SU-DHL-6 (cell line): ENCODE data around the gene CLEC14A.

Experiments used
- EZH2phosphoT487 ChIP-seq: fragments of 200-600 bp; sonication (generic), shearing (Covaris generic); conservative IDR thresholded peaks from 2 replicates; pipeline ENCODE4 v1.6.1; 2018; ENCODE audit warnings: mild to moderate bottlenecking, antibody characterized with exemption, low read length, moderate library complexity, mixed read lengths
- TF ChIP-seq, protein P1 (sequence below): fragments of 200-600 bp; sonication (generic); IDR thresholded peaks from one replicate; pipeline ENCODE4 v1.5.1; 2017; ENCODE audit warnings: antibody characterized with exemption, mild to moderate bottlenecking, low read length, moderate library complexity; ENCODE audit not compliant: insufficient read depth, poor library complexity, severe bottlenecking

DNA sequence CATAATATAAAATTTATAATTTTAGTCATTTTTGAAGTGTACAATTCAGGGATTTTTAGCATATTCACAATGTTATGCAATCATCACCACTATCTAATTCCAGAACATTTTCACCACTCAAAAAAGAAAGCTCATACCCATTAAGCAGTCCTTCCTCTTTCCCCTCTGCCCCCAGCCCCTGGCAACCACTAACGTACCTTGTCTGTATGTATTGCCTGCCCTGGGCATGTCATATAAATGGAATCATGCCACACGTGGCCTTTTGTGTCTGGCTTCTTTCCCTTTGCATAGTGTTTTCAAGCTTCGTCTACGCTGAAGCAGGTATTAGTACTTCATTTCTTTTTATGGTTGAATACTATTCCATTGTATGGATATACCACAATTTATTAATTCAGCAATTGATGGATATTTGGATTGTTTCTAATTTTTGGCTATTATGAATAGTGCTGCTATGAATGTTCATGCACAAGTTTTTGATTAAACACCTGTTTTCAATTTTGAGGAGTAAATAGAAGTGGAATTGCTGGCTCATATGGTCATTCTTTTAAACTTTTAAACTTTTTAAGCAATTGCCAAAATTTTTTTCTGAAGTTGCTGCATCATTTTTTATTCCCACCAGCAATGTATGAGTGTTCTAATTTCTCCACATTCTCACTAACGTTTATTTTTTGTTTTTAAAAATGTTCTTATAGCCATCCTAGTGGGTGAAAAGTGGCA is 49.8 kb downstream of the CLEC14A start:
- TF ChIP-seq, protein P1, sequence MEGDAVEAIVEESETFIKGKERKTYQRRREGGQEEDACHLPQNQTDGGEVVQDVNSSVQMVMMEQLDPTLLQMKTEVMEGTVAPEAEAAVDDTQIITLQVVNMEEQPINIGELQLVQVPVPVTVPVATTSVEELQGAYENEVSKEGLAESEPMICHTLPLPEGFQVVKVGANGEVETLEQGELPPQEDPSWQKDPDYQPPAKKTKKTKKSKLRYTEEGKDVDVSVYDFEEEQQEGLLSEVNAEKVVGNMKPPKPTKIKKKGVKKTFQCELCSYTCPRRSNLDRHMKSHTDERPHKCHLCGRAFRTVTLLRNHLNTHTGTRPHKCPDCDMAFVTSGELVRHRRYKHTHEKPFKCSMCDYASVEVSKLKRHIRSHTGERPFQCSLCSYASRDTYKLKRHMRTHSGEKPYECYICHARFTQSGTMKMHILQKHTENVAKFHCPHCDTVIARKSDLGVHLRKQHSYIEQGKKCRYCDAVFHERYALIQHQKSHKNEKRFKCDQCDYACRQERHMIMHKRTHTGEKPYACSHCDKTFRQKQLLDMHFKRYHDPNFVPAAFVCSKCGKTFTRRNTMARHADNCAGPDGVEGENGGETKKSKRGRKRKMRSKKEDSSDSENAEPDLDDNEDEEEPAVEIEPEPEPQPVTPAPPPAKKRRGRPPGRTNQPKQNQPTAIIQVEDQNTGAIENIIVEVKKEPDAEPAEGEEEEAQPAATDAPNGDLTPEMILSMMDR = no peak
- no peak for TF ChIP-seq EZH2phosphoT487
